Stimulated activated naive CD4-positive, alpha-beta T cell treated with Interleukin-2 at 50 U/mL for 16 hours (primary cell): Measurements from ENCODE around the gene BTRC.
"Not testable (repeated sequence)": the region's sequence is repeated elsewhere in the genome, so short reads cannot be mapped to it uniquely, and the experiment has no call there.

Source experiments
- DNase-seq: peaks from one replicate; lab custom pipeline; 2025; lab: John Stamatoyannopoulos, UW

BTRC gene

GRCh38 chr10:101346177-101346576, 7.8 kb upstream of the BTRC start:
- no peak for DNase-seq

- no peak for DNase-seq
Measured at GRCh38 chr10:101351017-101351416, 2.9 kb upstream of the BTRC start.

- DNase-seq, result no peak
Measured at GRCh38 chr10:101351477-101351876, 2.5 kb upstream of the BTRC start.

- DNase-seq, result not testable (repeated sequence)
Measured at GRCh38 chr10:101352857-101353256, 1.1 kb upstream of the BTRC start.

GRCh38 chr10:101354328-101355071, 535 bp downstream of the BTRC start:
- peak; percentile 32 for DNase-seq

GRCh38 chr10:101355072-101355706, 1.2 kb downstream of the BTRC start:
- no peak for DNase-seq

GRCh38 chr10:101356132-101356531, 2.2 kb downstream of the BTRC start:
- no peak for DNase-seq

GRCh38 chr10:101357958-101358357, 4.0 kb downstream of the BTRC start:
- no peak for DNase-seq

GRCh38 chr10:101358706-101359300, 4.8 kb downstream of the BTRC start:
- no peak for DNase-seq

- not testable (repeated sequence) for DNase-seq
Measured at GRCh38 chr10:101360090-101360489, 6.1 kb downstream of the BTRC start.

GRCh38 chr10:101360841-101361240, 6.9 kb downstream of the BTRC start:
- DNase-seq, result not testable (repeated sequence)

- DNase-seq, result no peak
Measured at GRCh38 chr10:101363850-101364400, 10.0 kb downstream of the BTRC start.

GRCh38 chr10:101364721-101365120, 10.8 kb downstream of the BTRC start:
- DNase-seq, result no peak

GRCh38 chr10:101367569-101368453, 13.8 kb downstream of the BTRC start:
- DNase-seq, result no peak

GRCh38 chr10:101373063-101373462, 19.1 kb downstream of the BTRC start:
- DNase-seq, result no peak

GRCh38 chr10:101373993-101374392, 20.0 kb downstream of the BTRC start:
- DNase-seq, result not testable (repeated sequence)

- DNase-seq, result no peak
Measured at GRCh38 chr10:101375076-101375475, 21.1 kb downstream of the BTRC start.

GRCh38 chr10:101379663-101380352, 25.8 kb downstream of the BTRC start:
- no peak for DNase-seq

- no peak for DNase-seq
Measured at GRCh38 chr10:101380353-101381017, 26.5 kb downstream of the BTRC start.

GRCh38 chr10:101385866-101386658, 32.1 kb downstream of the BTRC start:
- no peak for DNase-seq
